ENCODE results near the gene PARD3.
"Not testable (repeated sequence)": the region's sequence is repeated elsewhere in the genome, so short reads cannot be mapped to it uniquely, and the experiment has no call there.

Gene PARD3

GRCh38 chr10:34706147-34706546 is 108.9 kb downstream of the PARD3 start:
- DNase-seq (ENCODE audit: low read depth) = no peak
- no peak overlapping the region for H3K4me3 ChIP-seq (ENCODE audit: low read depth, low read length)
- TF ChIP-seq CTCF (IDR thresholded peaks at IDR 0.05; ENCODE audit: low read depth, low read length, missing control alignments) = no peak

- DNase-seq (ENCODE audit: low read depth) = no peak
- TF ChIP-seq CTCF (IDR thresholded peaks at IDR 0.05; ENCODE audit: low read depth, low read length, missing control alignments) = no peak
- H3K4me3 ChIP-seq (ENCODE audit: low read depth, low read length) = no peak overlapping the region
Observed at GRCh38 chr10:34705563-34705962, 109.5 kb downstream of the PARD3 start.

GRCh38 chr10:34704526-34705184 is 110.4 kb downstream of the PARD3 start:
- no peak for DNase-seq (ENCODE audit: low read depth)
- no peak overlapping the region for H3K4me3 ChIP-seq (ENCODE audit: low read depth, low read length)
- no peak for TF ChIP-seq CTCF (IDR thresholded peaks at IDR 0.05; ENCODE audit: low read depth, low read length, missing control alignments)

- no peak overlapping the region for H3K4me3 ChIP-seq (ENCODE audit: low read depth, low read length)
- no peak for TF ChIP-seq CTCF (IDR thresholded peaks at IDR 0.05; ENCODE audit: low read depth, low read length, missing control alignments)
- DNase-seq (ENCODE audit: low read depth) = no peak
Observed at GRCh38 chr10:34702982-34703381, 112.1 kb downstream of the PARD3 start.

- TF ChIP-seq CTCF (IDR thresholded peaks at IDR 0.05; ENCODE audit: low read depth, low read length, missing control alignments) = no peak
- no peak overlapping the region for H3K4me3 ChIP-seq (ENCODE audit: low read depth, low read length)
- no peak for DNase-seq (ENCODE audit: low read depth)
Observed at GRCh38 chr10:34702093-34702937, 112.8 kb downstream of the PARD3 start.

- no peak for DNase-seq (ENCODE audit: low read depth)
- no peak overlapping the region for H3K4me3 ChIP-seq (ENCODE audit: low read depth, low read length)
- TF ChIP-seq CTCF (IDR thresholded peaks at IDR 0.05; ENCODE audit: low read depth, low read length, missing control alignments) = no peak
Observed at GRCh38 chr10:34701194-34701593, 113.9 kb downstream of the PARD3 start.

- H3K4me3 ChIP-seq (ENCODE audit: low read depth, low read length); DNase-seq (ENCODE audit: low read depth): not testable (repeated sequence)
Observed at GRCh38 chr10:34700752-34701151, 114.3 kb downstream of the PARD3 start.

All from GM12864 (cell line).